ENCODE data around the gene GABRB3.
A peak's percentile ranks its signal among the peaks of the same experiment; 100 is the strongest.

Gene GABRB3

DNA sequence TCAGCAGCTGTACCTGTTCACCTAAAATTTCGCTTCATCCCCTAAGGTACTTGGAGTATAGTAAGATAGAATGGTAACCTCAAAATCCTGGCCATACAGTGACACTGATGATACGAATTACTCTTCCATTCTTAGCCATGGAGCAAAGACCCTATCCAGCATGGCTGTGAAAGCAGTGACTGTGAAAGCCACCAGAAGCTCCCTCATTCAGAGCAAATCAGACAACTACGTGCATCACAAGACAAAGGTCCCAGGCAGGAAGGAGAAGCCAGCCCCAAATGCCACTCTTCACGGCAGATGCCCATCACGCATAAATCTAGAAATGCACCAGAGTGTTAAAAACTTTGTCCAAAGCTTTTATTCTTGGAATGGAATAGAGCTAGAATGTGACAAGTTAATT is 99.4 kb downstream of the GABRB3 start:
- DNase-seq = no peak

DNA sequence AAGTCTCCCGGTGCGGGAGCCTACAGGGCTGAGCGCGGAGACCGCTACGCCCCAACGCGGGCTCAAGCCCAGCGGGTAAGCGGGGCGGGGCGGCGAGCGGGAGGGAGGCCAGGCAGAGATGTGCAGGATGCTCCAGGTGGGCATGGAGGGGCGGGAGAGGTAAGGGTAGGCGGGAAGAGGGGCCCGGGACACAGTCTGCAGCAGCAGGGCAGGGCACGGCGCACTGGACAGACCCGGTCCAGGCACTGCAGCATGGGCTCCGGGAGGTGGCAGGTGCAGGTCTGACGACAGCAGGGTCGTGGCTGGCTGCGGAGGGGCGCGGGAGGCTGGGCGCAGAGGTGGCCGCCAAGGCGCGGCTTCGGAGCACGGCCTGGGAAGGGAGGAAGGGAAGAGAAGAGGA is 102.8 kb downstream of the GABRB3 start:
- DNase-seq = no peak

DNA sequence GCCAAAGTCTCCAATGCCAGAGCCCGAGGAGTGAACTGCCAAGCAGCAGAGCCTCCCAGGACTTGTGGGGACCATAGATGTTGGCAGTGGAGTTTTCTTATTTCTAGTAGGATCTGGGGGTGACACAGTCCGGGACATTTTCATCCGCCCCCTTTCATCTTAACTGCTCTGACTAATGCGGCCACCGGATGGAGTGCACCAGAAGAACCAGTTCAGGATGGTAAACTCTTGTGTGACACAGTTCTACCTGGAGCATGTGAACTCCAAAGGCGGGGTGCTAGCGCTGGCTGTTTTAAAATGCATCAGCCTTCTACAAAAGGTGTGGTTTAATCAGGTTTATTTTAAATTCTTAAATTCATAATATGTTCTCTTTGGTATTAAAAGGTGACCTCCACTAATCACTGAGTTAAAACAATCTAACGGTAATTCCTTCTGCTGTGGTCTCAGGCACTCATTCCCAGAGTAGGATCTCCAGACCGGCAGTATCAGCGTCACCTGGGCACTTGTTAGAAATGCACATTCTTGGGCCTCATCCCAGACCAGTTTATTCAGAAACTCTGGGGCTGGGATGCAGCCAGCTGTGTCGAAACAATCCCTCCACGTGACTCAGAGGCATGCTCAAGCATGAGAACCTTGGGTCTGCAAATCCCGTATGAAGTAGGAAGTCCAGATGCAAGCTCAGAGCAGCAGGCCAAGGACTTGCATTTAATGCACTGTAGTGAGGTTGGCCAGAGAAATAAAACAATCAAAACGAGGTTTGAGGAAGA is 105.5 kb downstream of the GABRB3 start:
- no peak for DNase-seq

DNA sequence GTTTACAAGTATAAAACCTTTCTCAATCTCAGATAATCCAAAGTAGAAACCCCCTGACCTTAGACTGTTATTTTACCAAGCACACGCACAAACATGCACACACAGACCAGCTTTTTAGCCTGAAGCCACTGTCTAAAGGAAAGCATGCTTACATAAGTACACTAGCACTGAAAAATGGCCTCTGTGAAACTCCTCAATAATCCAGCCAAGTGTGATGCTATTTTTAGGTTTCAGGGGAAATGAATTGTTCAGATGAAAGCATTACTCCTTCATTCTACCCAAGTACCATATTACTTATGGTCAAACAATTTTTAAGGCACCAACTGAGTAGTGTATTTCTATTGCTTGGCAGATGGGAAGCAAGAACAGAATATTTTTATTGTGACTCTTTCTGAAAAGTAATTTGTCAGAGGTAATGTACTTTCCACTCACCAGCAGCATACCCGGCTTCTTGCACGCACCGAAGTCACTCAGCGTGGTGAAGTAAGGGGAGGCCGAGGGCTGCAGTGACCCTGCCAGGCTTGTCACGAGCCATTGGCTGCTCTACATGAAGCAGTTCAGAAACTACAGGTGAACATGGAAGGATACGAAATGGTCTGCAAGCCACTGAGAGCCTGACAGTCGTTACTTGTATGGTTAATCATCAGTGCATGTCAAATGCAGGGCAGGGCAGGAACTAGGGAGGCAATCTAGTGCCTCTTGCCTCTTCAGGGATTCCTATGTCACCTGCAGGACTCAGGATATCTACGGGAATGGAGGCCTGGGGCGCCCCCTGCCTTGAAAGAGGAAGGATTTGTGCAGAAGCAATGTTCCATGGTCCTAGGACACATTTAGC is 106.7 kb downstream of the GABRB3 start:
- no peak for DNase-seq

DNA sequence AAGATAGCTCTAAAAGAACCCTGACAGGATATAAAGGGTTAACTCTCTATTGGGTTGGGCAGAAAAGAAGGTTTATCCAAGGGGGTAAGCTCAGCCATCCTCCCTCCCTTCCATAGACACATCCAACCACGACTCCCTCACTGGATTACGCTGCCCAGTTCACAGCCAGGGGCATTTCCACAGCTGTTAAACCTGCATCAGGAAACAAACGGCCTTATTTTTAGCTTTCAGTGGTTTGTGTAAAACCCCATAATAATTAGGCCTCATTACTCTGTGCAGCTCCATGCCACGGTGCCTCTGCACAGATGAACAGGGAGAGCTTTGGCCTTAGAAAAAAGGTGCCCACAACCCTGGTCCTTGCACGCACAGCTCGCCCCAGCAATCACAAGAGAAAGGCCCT is 110.6 kb downstream of the GABRB3 start:
- no peak for DNase-seq

DNA sequence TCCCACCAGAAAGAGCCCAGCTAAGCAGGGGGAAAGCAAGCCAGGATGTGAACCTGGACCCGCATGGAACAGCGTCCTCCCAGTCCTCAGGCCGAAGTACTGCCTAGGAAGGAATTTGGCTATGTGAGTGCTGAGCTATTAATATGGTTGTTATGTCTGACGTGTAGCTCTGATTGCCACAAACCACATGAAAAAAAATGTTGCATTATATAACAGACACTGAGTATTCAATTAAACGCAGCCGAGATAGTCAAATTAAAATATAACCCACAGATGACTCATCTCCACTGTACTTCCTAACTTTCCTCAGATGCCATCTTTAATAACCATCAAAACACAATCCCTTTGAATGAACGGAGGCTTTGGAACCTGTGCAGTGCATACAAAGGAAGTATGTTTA is 111.1 kb downstream of the GABRB3 start:
- DNase-seq = no peak

DNA sequence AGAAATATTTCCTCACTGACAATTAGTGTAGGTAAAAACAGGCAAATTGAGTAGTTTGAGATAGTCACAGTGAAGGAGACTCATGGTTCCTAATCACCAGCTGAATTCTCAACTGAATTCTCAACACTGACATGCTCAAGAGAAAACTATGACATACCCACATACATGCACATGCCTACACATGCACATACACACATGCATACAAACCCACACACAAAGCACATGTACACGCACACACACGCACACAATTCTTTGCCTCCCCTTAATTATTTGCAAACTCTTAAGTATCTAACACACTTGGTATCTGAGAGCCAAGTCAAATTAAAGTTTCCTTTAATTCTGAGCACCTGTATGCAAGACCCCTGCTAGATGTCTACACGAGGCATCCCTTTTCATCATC is 111.8 kb downstream of the GABRB3 start:
- no peak for DNase-seq

DNA sequence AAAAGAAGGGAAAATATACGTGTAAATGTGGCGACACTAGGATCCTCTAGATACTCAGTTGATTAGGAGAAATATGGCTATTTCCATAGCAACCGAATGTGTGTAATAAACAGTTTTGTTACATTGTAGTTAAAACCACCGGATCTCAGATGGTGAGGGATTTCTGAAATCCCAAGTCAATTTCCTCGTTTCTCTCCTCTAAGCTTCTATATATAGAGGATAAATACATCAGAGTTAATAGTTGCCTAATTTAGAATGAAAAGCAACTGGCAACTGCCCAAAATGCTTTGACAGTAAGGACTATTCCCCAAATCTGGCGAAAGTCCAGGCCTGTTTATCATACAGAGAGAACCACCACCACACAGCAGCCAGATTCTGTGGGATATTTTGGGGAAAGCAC is 112.6 kb downstream of the GABRB3 start:
- DNase-seq = peak; percentile 34

DNA sequence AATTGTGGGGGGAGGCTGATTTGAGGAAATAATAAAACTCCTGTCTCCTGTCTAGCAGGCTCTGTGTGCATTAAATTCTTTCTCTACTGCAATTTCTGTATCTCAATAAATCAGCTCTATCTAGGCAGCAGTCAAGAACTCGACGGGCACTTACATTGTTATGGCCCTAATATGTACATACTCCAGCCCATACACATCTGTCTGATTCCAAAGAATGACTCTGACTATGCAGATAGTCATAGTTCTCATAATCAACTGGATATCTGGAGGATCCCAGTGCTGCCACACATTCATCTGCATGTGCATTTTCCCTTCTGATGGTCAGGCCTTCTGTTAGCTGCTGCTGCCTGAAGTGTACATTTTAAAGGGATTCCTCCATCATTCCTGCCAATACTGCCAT is 114.6 kb downstream of the GABRB3 start:
- DNase-seq = no peak

DNA sequence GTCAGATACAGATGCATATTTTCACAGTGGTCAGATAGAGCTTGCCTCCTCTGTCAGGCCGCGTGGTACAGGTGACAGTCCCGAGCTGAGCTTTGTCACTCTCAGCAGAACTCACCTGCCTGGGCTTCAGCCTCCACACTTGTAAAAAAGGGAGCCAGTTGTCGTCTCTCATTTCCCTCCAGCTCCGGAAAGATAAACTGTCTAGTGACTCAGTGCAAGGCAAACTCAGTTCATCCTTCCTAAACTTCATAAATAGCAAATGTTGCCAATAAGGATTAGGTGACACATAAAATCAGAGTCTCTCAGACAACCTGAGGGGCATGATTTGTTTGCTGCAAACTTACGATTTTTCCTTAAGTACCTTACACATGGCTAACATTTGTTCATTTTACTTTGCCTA is 116.8 kb downstream of the GABRB3 start:
- DNase-seq = no peak

DNA sequence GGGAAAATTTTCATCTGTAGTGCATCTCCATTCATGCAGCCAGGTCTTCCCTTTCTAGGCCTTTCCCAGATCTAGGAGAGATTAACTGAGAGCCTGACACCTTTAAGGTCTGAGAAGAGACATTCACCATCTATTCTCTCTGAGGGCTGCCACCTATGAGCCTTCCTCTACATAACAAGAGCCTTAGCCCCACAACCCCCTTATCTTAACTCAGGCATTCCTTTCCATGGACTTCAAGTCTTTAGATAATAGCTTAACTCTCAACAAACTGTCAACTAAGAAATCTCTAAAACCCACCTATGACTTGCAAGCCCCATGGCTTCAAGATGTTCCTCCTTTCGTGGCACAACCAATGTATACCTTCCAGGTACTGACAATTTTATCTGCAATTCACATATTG is 121.0 kb downstream of the GABRB3 start:
- no peak for DNase-seq

DNA sequence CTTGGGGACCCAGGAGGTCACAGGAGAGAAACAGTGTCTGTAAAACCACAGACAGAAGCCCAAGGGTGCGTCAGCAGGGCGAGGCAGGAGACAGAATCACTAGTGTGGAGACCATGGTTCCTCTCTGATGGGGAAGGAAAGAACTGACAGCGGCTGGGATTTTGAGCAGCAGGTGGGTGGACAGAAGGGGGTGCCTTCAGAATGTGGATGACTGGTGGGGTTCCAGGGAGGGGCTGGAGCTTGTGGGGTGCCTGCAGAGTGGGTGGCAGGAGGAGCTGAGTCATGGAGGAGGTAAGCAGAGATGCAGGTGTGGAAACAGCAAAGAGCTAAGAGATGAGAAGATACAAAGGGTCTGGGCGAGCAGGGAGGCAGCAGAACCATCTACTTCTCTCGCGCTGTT is 124.2 kb downstream of the GABRB3 start:
- no peak for DNase-seq

DNA sequence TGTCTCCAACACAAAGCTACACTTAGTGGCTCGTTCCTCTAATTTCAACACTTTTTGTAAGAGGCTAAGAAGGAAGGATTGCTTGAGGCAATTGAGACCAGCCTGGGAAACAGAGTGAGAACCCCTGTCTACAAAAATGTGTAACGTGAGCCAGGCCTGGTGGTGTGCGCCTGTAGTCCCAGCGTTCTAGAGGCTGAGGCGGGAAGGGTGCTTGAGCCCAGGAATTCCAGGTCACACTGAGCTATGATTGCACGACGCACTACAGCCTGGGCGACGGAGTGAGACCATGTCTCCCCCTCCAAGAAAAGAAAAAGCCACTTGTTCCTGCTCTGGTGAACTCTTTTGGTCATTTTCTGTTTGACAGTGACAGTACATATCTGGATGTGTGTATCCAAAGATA is 127.9 kb downstream of the GABRB3 start:
- DNase-seq = no peak

DNA sequence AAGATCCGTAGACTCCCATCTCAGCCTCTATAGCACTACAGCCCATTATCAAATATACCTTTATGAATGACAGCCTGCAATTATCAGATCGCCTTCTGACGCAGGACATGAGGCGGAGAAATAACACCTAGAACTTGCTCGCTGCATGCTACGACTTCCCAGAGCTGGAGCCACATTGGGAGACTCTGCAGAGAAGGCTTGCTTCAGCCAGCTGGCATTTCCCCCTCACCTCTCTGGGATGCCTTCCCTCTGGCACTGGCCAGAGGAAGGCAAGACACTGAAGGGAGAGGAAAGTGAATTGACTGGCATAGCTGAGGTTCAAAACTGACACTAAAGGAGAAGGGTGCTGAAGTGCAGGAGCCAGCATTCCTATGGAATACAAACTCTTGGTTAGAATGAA is 131.7 kb downstream of the GABRB3 start:
- no peak for DNase-seq

DNA sequence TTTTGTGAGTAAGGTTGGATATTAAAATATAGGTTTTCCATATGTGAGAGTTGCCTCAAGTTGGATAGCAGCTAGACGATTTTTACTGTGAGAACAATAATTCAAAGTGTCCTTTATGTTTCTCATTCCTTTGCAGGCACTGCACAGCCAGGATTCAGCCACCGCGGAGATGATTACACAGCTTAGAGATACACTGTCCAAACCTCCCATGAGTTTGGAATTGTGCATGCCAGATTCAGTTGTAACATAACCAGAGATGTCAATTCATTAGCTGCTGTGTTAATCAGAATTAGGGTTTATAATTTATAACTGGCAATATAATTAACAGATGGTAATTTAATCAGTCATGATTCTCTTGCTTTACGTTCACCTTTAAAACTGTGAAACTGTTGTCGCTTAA is 132.3 kb downstream of the GABRB3 start:
- no peak for DNase-seq

DNA sequence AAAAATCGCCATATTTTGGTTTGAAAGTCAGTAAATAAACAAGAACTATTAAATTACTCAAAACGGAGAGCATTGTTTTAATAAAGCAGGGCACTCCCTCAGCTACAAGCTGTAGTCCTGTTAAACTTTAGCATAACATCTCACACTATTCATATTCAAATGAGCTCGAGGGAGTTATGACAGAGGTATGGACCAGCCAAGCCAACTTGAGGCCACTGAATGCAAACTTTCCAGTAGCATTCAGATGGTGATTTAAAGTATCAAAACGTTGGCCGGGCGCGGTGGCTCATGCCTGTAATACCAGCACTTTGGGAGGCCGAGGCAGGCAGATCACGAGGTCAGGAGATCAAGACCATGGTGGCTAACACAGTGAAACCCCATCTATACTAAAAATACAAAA is 132.9 kb downstream of the GABRB3 start:
- no peak for DNase-seq

DNA sequence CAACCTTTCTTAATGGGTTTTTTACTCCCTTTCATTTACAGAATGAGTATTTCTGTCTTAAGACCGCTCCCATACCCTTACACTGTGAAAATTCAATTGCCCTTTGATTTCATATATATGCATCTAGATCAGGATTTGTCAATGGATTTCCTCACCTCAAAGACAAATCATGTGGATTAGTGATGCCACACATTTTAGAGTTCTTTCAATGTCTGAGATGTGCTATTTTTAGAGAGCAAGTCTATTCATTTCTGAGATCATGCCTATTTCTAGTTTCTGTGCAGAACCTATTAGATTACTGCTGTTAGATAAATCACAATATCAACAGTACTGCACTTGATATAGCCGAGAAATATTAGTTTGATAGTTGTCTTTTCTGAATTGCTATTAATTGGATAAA is 137.3 kb downstream of the GABRB3 start:
- no peak for DNase-seq

DNA sequence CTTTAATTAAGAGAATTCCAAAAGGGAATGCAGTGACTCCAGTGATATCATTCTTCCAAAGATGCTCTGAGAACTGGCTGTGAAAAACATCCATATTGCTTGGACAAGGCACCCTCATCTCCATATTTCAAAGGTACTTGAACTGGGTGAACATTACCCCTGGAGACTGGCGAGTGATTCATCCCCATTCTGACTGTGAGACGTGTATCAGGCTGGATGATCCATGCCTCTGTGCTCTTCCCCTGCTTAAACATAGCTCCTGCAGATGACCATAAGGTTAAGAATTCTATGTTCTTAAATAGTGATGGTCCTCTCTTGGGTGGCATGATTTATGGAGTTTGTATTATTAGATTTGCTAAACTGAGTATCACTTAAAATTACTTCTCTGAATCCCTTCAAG is 137.8 kb downstream of the GABRB3 start:
- no peak for DNase-seq

DNA sequence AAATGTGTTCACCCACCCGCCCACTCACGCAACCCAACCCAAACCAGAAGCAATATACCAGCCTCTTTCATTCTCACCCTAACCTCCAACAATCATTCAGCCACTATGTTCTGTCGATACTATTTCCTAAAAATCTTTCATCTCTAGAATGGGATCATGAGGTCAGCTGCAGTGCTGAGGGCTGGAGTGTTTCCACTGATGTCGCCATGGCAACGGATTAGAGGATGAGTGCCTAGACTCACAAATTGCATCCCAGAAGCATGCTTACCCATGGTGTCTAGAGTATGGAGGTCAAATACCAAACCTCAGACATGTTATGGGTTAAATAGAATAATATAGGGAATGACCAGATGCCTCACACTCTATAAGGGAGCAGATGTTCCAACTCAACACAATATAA is 138.5 kb downstream of the GABRB3 start:
- DNase-seq = no peak

DNA sequence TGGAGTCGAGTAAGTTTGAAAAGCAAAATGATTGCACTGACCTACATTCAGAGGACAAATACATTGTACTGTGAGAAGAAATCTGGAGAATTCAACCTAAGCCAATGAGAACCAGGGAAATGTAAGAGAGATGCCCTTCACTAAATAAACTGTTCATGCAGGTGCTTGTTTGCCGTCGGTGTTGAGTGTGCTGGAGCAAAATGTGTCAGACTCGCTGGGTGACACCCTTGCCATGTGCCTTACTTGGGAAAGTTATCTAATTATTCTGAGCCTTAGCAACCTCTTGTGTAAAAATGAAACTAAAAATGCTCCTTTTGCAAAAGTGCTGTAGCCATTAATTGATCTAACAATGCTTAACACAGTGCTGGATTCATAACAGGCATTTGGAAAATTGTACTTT is 140.4 kb downstream of the GABRB3 start:
- no peak for DNase-seq

DNA sequence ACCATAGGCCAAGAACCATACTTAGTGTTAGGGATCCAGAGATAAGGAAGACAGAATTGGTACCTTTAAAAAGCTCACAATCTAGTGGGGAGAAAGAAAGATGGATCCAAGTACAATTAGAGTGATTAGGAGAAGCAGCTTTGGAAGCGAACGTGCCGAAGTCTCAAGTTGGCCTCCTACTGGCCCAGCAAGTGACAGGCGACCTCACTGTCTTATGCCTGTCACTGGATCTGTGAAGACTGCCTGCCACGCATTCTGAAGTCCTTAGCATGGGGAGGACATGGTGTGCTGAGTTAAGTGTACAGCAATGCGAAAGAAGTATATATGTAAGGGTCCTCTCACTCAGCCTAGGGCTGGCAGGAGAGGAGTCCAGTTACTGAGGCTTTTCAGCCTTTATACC is 141.0 kb downstream of the GABRB3 start:
- DNase-seq = no peak

DNA sequence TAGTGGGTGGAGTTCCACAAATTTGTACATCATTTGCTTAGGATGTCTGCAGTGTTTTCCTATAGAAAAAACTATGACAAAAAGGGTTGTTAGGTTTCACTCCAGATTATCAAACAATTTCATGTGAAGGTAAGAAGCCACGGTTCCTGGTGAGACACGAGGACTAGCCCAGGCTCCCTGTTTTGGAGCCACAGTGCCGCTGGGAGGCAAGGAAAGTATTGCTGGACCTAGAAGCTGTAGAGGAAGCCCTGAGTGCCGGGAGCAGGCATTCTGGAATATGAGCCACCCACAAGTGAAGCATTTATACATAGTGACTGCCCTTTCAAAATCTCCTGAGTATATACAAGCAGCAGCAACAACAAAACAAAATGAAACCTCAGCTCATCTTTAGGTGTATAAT is 142.0 kb downstream of the GABRB3 start:
- DNase-seq = no peak

DNA sequence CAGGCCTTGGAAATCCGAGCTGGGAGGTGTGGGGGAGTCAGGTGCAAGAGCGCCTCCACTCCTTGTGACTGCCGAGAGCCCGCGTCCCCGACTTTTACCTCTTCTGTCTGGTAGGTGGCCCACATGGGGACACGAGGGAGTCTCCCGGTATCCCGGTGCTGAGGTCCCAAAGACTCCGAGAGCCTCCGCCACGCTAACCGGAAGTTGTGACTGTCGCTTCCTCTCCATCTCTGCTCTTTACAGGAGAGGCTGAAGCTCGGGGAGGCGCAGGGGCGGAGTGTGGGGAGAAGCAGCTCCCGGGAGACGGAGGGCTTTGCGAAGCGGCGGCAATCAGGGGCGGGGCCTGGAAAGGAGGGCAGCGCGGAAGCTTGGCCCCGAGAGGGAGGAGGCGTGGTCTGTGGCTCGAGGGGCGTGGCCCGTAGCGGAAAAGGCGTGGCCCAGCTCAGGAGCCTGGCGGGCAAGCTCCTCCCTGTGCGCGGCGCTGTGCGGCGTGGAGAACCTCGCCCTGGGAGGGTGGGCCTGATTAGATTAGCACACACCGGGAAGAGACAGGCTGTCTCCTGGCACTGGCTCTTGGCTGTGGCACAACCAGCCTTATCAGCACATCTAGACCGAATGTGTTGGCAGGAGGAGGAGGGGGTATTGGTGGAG is 143.9 kb downstream of the GABRB3 start:
- DNase-seq = no peak

DNA sequence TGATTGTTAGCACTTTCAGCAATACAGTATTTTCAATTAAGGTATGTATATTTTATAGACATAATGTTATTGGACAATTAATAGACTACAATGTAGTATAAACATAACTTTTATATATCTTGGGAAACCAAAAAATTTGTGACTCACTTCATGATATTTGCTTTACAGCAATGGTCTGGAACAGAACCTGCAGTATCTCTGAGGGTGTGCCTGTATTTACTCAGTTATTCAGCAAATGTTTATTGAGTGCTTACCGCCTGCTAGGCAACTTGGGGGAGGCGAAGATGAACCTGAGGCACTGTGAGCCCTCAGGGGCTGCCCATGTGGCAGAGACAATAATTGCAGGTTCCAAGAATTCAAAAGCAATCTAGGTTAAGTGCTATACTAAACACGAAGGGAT is 144.8 kb downstream of the GABRB3 start:
- DNase-seq = no peak
